BLaER1 (cell line): ENCODE measurements around the gene NT5E.

ENCODE experiments used
- H3K27ac ChIP-seq: shearing (Covaris generic); formaldehyde crosslinking; 2 replicates; pipeline ENCODE4 v1.8.1; 2022
- H3K27me3 ChIP-seq: shearing (Covaris generic); formaldehyde crosslinking; 2 replicates; pipeline ENCODE4 v1.8.1; 2022
- H3K36me3 ChIP-seq: shearing (Covaris generic); formaldehyde crosslinking; 2 replicates; pipeline ENCODE4 v1.8.1; 2022
- H3K4me1 ChIP-seq: shearing (Covaris generic); formaldehyde crosslinking; 2 replicates; pipeline ENCODE4 v1.8.1; 2022
- H3K4me2 ChIP-seq: shearing (Covaris generic); formaldehyde crosslinking; 2 replicates; pipeline ENCODE4 v1.8.1; 2022
- H3K4me3 ChIP-seq: shearing (Covaris generic); formaldehyde crosslinking; 2 replicates; pipeline ENCODE4 v1.8.1; 2022
- H3K9ac ChIP-seq: shearing (Covaris generic); formaldehyde crosslinking; 2 replicates; pipeline ENCODE4 v1.8.1; 2022
- H3K9me3 ChIP-seq: shearing (Covaris generic); formaldehyde crosslinking; 2 replicates; pipeline ENCODE4 v1.8.1; 2022
- H4K20me1 ChIP-seq: shearing (Covaris generic); formaldehyde crosslinking; 2 replicates; pipeline ENCODE4 v1.8.1; 2022
- Cebpa-rat ChIP-seq: shearing (Covaris generic); IDR thresholded peaks from 2 replicates; pipeline ENCODE4 v1.8.1; 2022

The NT5E gene

GRCh38 chr6:85436411-85436810, 13.5 kb upstream of the NT5E start:
- no peaks in the 10 kb centered on the region for H3K27me3 ChIP-seq
- H3K36me3 ChIP-seq: no peaks in the 10 kb centered on the region
- no peak overlapping the region for H3K4me2 ChIP-seq
- no peak overlapping the region for H3K27ac ChIP-seq
- H3K9me3 ChIP-seq: no peaks in the 10 kb centered on the region
- H3K4me1 ChIP-seq: no peaks in the 10 kb centered on the region
- no peak for TF ChIP-seq Cebpa-rat
- H3K4me3 ChIP-seq: no peak overlapping the region
- no peak overlapping the region for H3K9ac ChIP-seq
- H4K20me1 ChIP-seq: no peaks in the 10 kb centered on the region

- no peaks in the 10 kb centered on the region for H3K36me3 ChIP-seq
Observed at GRCh38 chr6:85436939-85437495, 12.9 kb upstream of the NT5E start.

GRCh38 chr6:85443349-85444117, 6.3 kb upstream of the NT5E start:
- TF ChIP-seq Cebpa-rat: no peak
- H3K4me2 ChIP-seq: no peak overlapping the region
- no peak overlapping the region for H3K9ac ChIP-seq
- H3K27me3 ChIP-seq: no peaks in the 10 kb centered on the region
- H3K27ac ChIP-seq: no peak overlapping the region
- no peaks in the 10 kb centered on the region for H4K20me1 ChIP-seq
- no peaks in the 10 kb centered on the region for H3K9me3 ChIP-seq
- H3K36me3 ChIP-seq: no peaks in the 10 kb centered on the region
- H3K4me3 ChIP-seq: no peak overlapping the region
- H3K4me1 ChIP-seq: peaks cover 4% of the 10 kb centered on the region

More at GRCh38 chr6:85436939-85437495, 12.9 kb upstream of the NT5E start:
- no peak overlapping the region for H3K4me2 ChIP-seq
- no peaks in the 10 kb centered on the region for H3K27me3 ChIP-seq
- no peak overlapping the region for H3K4me3 ChIP-seq
- H3K9me3 ChIP-seq: no peaks in the 10 kb centered on the region
- no peaks in the 10 kb centered on the region for H3K4me1 ChIP-seq
- H3K27ac ChIP-seq: no peak overlapping the region
- no peak for TF ChIP-seq Cebpa-rat
- H4K20me1 ChIP-seq: no peaks in the 10 kb centered on the region
- no peak overlapping the region for H3K9ac ChIP-seq

GRCh38 chr6:85449388-85449817, 480 bp upstream of the NT5E start:
- Histone ChIP-seq H3K4me2 (peak overlapping the region; percentile 71), H3K27me3 (no peaks in the 10 kb centered on the region), H3K4me3 (peak overlapping the region; percentile 72), H3K9me3 (no peaks in the 10 kb centered on the region), H4K20me1 (no peaks in the 10 kb centered on the region), H3K27ac (peak overlapping the region; percentile 60), H3K9ac (peak overlapping the region; percentile 76), H3K4me1 (peaks cover 44% of the 10 kb centered on the region), H3K36me3 (no peaks in the 10 kb centered on the region)
- no peak for TF ChIP-seq Cebpa-rat

GRCh38 chr6:85451565-85452306, 1.9 kb downstream of the NT5E start:
- Histone ChIP-seq H3K4me3 (peak overlapping the region; percentile 72), H3K27ac (no peak overlapping the region), H3K27me3 (no peaks in the 10 kb centered on the region), H3K4me1 (peaks cover 44% of the 10 kb centered on the region), H3K9ac (no peak overlapping the region; the same call in 1 of the 2 replicates), H3K4me2 (peak overlapping the region; percentile 71), H3K36me3 (no peaks in the 10 kb centered on the region), H3K9me3 (no peaks in the 10 kb centered on the region), H4K20me1 (no peaks in the 10 kb centered on the region)
- TF ChIP-seq Cebpa-rat: no peak

GRCh38 chr6:85452441-85452881, 2.6 kb downstream of the NT5E start:
- Histone ChIP-seq H3K4me3 (no peak overlapping the region), H3K4me2 (peak overlapping the region; percentile 71), H3K9ac (no peak overlapping the region), H4K20me1 (no peaks in the 10 kb centered on the region), H3K27ac (no peak overlapping the region), H3K36me3 (no peaks in the 10 kb centered on the region), H3K4me1 (peaks cover 50% of the 10 kb centered on the region), H3K27me3 (no peaks in the 10 kb centered on the region), H3K9me3 (no peaks in the 10 kb centered on the region)
- TF ChIP-seq Cebpa-rat: no peak

GRCh38 chr6:85453052-85453451, 3.2 kb downstream of the NT5E start:
- Histone ChIP-seq H3K9ac (no peak overlapping the region), H3K36me3 (no peaks in the 10 kb centered on the region), H4K20me1 (no peaks in the 10 kb centered on the region), H3K4me1 (peaks cover 56% of the 10 kb centered on the region), H3K27me3 (no peaks in the 10 kb centered on the region), H3K4me3 (no peak overlapping the region), H3K4me2 (peak overlapping the region; percentile 71), H3K27ac (no peak overlapping the region), H3K9me3 (no peaks in the 10 kb centered on the region)
- no peak for TF ChIP-seq Cebpa-rat

- TF ChIP-seq Cebpa-rat: no peak
- H3K9me3 ChIP-seq: no peaks in the 10 kb centered on the region
- H3K27ac ChIP-seq: no peak overlapping the region
- no peak overlapping the region for H3K4me3 ChIP-seq
- H3K36me3 ChIP-seq: no peaks in the 10 kb centered on the region
- peak overlapping the region; percentile 71 for H3K4me2 ChIP-seq
- H3K27me3 ChIP-seq: no peaks in the 10 kb centered on the region
- H3K9ac ChIP-seq: no peak overlapping the region
- no peaks in the 10 kb centered on the region for H4K20me1 ChIP-seq
- peaks cover 56% of the 10 kb centered on the region for H3K4me1 ChIP-seq
Observed at GRCh38 chr6:85453490-85453889, 3.6 kb downstream of the NT5E start.

- Histone ChIP-seq H3K4me1 (peaks cover 71% of the 10 kb centered on the region), H3K9ac (no peak overlapping the region), H3K36me3 (no peaks in the 10 kb centered on the region), H3K27ac (no peak overlapping the region), H3K4me3 (no peak overlapping the region), H4K20me1 (no peaks in the 10 kb centered on the region), H3K4me2 (no peak overlapping the region), H3K27me3 (no peaks in the 10 kb centered on the region), H3K9me3 (no peaks in the 10 kb centered on the region)
- TF ChIP-seq Cebpa-rat: no peak
Observed at GRCh38 chr6:85455471-85456026, 5.7 kb downstream of the NT5E start.
